ENCODE data around the gene DNAJC30. TPM values are rescaled to one million over a fixed set of nuclear protein-coding genes. Genes with fewer than 3 reads are reported as not detected.

Gene DNAJC30
- total and polyA plus RNA-seq, 4 donors: 2.1 to 8.7 (median 4.8) TPM

- Histone ChIP-seq H3K4me1 (ENCODE audit: control insufficient read depth in 4 of 4, insufficient read depth in 4 of 4, low read length in 3 of 4) (peaks cover 2 to 30% (median 22%) of the 10 kb centered on the region in 4 donors), H3K4me3 (ENCODE audit: low read depth in 1 of 3, low read length in 3 of 3) (no peak overlapping the region), H3K27me3 (ENCODE audit: control insufficient read depth in 4 of 4, insufficient read depth in 4 of 4, low read length in 3 of 4) (no peaks in the 10 kb centered on the region), H3K27ac (ENCODE audit: low read depth in 1 of 2, low read length in 2 of 2) (no peak overlapping the region), H3K36me3 (ENCODE audit: control insufficient read depth in 4 of 4, insufficient read depth in 3 of 4, low read depth in 1 of 4, low read length in 3 of 4) (no peaks in the 10 kb centered on the region), H3K9me3 (ENCODE audit: control insufficient read depth in 4 of 4, low read length in 3 of 4) (peaks cover 0 to 2% (median 1%) of the 10 kb centered on the region in 4 donors), H3K9ac (ENCODE audit: low read depth in 1 of 2, low read length in 2 of 2) (no peak overlapping the region)
- no peak for DNase-seq (ENCODE audit: low spot score)
- 80% methylated on average over 5 of the region's 5 CpGs for WGBS
- no peak for TF ChIP-seq HNF4A (conservative IDR thresholded peaks at IDR 0.05)
Observed at GRCh38 chr7:73644688-73645286, 38.5 kb downstream of the DNAJC30 start.

DNA sequence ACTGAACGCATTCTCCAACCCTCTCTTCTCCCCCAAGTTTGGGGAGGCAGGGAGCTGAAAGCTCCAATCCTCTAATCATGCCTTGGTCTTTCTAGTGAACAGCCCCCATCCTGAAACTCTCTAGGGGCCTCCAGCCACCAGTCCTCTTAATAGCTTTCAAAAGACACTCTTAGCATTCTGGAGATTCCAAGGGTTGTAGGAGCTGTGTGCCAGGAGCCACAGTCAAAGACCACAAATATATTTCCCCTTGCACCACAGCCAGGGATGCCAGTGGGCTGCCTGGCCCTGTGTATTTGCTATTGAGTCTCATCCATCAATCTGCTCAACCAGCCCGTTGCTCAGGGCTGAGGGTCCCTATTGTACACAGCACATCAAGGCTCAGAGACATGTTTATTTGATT is 40.4 kb downstream of the DNAJC30 start:
- 87% methylated on average over 2 of the region's 2 CpGs for WGBS
- DNase-seq (ENCODE audit: low spot score): no peak
- no peaks in the 10 kb centered on the region for H3K36me3 ChIP-seq (ENCODE audit: control insufficient read depth in 4 of 4, insufficient read depth in 3 of 4, low read depth in 1 of 4, low read length in 3 of 4)
- no peaks in the 10 kb centered on the region for H3K27me3 ChIP-seq (ENCODE audit: control insufficient read depth in 4 of 4, insufficient read depth in 4 of 4, low read length in 3 of 4)
- TF ChIP-seq EGR1 (IDR thresholded peaks at IDR 0.05; ENCODE audit: low read depth in 2 of 2): no peak
- no peak for TF ChIP-seq SP1 (IDR thresholded peaks at IDR 0.05)
- TF ChIP-seq FOXA2 (IDR thresholded peaks at IDR 0.05): no peak
- no peak for TF ChIP-seq JUND (IDR thresholded peaks at IDR 0.05)
- TF ChIP-seq YY1 (IDR thresholded peaks at IDR 0.05): no peak
- no peak overlapping the region for H3K4me3 ChIP-seq (ENCODE audit: low read depth in 1 of 3, low read length in 3 of 3)
- H3K27ac ChIP-seq (ENCODE audit: low read depth in 1 of 2, low read length in 2 of 2): no peak overlapping the region
- H3K4me1 ChIP-seq (ENCODE audit: control insufficient read depth in 4 of 4, insufficient read depth in 4 of 4, low read length in 3 of 4): peaks cover 2 to 25% (median 20%) of the 10 kb centered on the region in 4 donors
- no peak overlapping the region for H3K9ac ChIP-seq (ENCODE audit: low read depth in 1 of 2, low read length in 2 of 2)
- H3K9me3 ChIP-seq (ENCODE audit: control insufficient read depth in 4 of 4, low read length in 3 of 4): peaks cover 0 to 2% (median 1%) of the 10 kb centered on the region in 4 donors

GRCh38 chr7:73638911-73639310 is 44.3 kb downstream of the DNAJC30 start:
- no peak overlapping the region for H3K9ac ChIP-seq (ENCODE audit: low read depth in 1 of 2, low read length in 2 of 2)
- TF ChIP-seq RXRA (IDR thresholded peaks at IDR 0.05) (no peak), EGR1 (IDR thresholded peaks at IDR 0.05; ENCODE audit: low read depth in 2 of 2) (no peak), HNF4G (IDR thresholded peaks at IDR 0.05) (no peak), JUND (IDR thresholded peaks at IDR 0.05) (no peak), SP1 (IDR thresholded peaks at IDR 0.05) (no peak), ZBTB33 (IDR thresholded peaks at IDR 0.05) (no peak), FOXA2 (IDR thresholded peaks at IDR 0.05) (no peak), YY1 (IDR thresholded peaks at IDR 0.05) (no peak), TAF1 (conservative IDR thresholded peaks at IDR 0.05) (no peak), RAD21 (IDR thresholded peaks at IDR 0.05) (no peak), FOXA1 (IDR thresholded peaks at IDR 0.05) (no peak)
- TF ChIP-seq, protein P1, sequence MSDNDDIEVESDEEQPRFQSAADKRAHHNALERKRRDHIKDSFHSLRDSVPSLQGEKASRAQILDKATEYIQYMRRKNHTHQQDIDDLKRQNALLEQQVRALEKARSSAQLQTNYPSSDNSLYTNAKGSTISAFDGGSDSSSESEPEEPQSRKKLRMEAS (IDR thresholded peaks at IDR 0.05): no peak
- TF ChIP-seq, protein P2, sequence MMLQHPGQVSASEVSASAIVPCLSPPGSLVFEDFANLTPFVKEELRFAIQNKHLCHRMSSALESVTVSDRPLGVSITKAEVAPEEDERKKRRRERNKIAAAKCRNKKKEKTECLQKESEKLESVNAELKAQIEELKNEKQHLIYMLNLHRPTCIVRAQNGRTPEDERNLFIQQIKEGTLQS (IDR thresholded peaks at IDR 0.05): no peak
- H3K9me3 ChIP-seq (ENCODE audit: control insufficient read depth in 4 of 4, low read length in 3 of 4): peaks cover 0 to 2% (median 1%) of the 10 kb centered on the region in 4 donors
- H3K36me3 ChIP-seq (ENCODE audit: control insufficient read depth in 4 of 4, insufficient read depth in 3 of 4, low read depth in 1 of 4, low read length in 3 of 4): peaks cover 0 to 2% (median 0%) of the 10 kb centered on the region in 4 donors
- peaks cover 0 to 2% (median under 1%) of the 10 kb centered on the region in 4 donors for H3K4me1 ChIP-seq (ENCODE audit: control insufficient read depth in 4 of 4, insufficient read depth in 4 of 4, low read length in 3 of 4)
- no peak for DNase-seq (ENCODE audit: low spot score)
- H3K4me3 ChIP-seq (ENCODE audit: low read depth in 1 of 3, low read length in 3 of 3): no peak overlapping the region
- no peak overlapping the region for H3K27ac ChIP-seq (ENCODE audit: low read depth in 1 of 2, low read length in 2 of 2)
- WGBS: 48% methylated on average over 3 of the region's 3 CpGs
- H3K27me3 ChIP-seq (ENCODE audit: control insufficient read depth in 4 of 4, insufficient read depth in 4 of 4, low read length in 3 of 4): no peaks in the 10 kb centered on the region

Data from liver (tissue), 9 donors.